Colonic mucosa (tissue), 4 donors: Measurements from ENCODE around the gene CAPRIN2. TPM values are rescaled to one million over a fixed set of nuclear protein-coding genes. Genes with fewer than 3 reads are reported as not detected.

Experiments used
- DNase-seq: peaks from one replicate; pipeline ENCODE4 v3.0.0-alpha.2; 2020
- H3K27ac ChIP-seq: fragments of 200-600 bp; one replicate; pipeline ENCODE4 v1.8.0; 2021
- H3K27me3 ChIP-seq: fragments of 200-600 bp; one replicate; pipeline ENCODE4 v1.8.0; 2021
- H3K36me3 ChIP-seq: fragments of 200-600 bp; one replicate; pipeline ENCODE4 v1.8.0; 2021
- H3K4me1 ChIP-seq: fragments of 200-600 bp; one replicate; pipeline ENCODE4 v1.8.0; 2021; ENCODE audit warnings: mild to moderate bottlenecking
- H3K4me3 ChIP-seq: fragments of 200-600 bp; one replicate; pipeline ENCODE4 v1.8.0; 2021
- H3K9ac ChIP-seq, 2 donors: one replicate each; pipeline ENCODE4 v1.7.0; 2013; ENCODE audit warnings: control low read depth in 2 of 2, low read depth in 2 of 2, low read length in 2 of 2
- H3K9me3 ChIP-seq: fragments of 200-600 bp; one replicate; pipeline ENCODE4 v1.8.0; 2021
- CTCF ChIP-seq: fragments of 200-600 bp; IDR thresholded peaks from one replicate; pipeline ENCODE4 v1.8.0; 2022; ENCODE audit warnings: antibody characterized with exemption, mild to moderate bottlenecking
- intact Hi-C: fragments of 100-400 bp; cut with DNase I; formaldehyde crosslinking; loops from one replicate; pipeline ENCODE4 v1.14.1; 2022
- total RNA-seq, 2 donors: library from RNA; stranded (reverse); fragmentation: NEBNext Ultra II Directional in 1 of 2; extraction: Animal tissue kit (Norgen Biotek cat#: 25700) in 1 of 2; gene quantifications; one replicate each; pipeline ENCODE4 v1.2.1, GENCODE V29; 2021
- donor health status: healthy.
- donor health status: DM: no; HTN: no; CAD: no.
- donor health status: DM: no; HTN: no; CAD: no.

The CAPRIN2 gene
- total RNA-seq, 2 donors from 2014 or later = 6.1 to 8.2 TPM

- TF ChIP-seq CTCF = no peak
- no peak for DNase-seq
- Histone ChIP-seq H3K27me3 (no peaks in the 10 kb centered on the region), H3K9me3 (no peaks in the 10 kb centered on the region), H3K27ac (no peak overlapping the region), H3K36me3 (no peaks in the 10 kb centered on the region), H3K9ac (no peak overlapping the region), H3K4me3 (no peak overlapping the region), H3K4me1 (no peaks in the 10 kb centered on the region)
- intact Hi-C loops = no loop called here
These were observed 53.7 kb downstream of the CAPRIN2 start for GRCh38 chr12:30701056-30701455.

DNA sequence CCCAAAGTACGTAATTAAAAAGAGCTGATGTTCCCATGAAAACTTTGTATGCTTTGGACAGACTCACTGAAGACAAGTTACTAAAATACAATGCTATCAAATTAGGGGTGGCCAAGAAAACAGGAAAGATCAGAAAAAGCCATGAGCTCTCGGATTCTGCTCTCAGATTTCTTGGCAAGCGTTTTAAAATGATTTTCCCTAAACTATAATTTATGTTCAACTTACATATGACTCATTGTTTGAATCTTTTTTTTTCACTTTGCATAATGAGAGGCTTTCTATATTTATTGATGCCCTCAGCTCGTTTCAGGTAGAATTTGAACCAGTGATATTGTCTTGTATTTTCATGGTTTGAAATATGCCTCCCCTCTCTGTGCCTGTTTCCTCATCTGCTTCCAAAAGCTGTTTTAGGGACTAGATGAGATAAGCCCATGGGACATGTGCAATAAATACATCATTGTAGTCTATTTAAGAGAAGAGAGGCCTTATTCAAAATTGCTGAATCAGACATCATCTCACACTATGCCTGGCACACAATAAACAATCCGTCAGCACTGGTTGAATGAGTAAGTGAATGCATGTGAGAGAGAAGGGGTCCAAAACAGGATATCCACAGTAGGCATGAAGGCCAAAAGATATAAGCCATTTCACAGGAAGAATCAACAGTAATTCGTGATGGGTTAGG is 54.4 kb downstream of the CAPRIN2 start:
- TF ChIP-seq CTCF = no peak
- Histone ChIP-seq H3K36me3 (no peaks in the 10 kb centered on the region), H3K4me3 (no peak overlapping the region), H3K4me1 (no peaks in the 10 kb centered on the region), H3K27me3 (no peaks in the 10 kb centered on the region), H3K9ac (no peak overlapping the region), H3K27ac (no peak overlapping the region), H3K9me3 (no peaks in the 10 kb centered on the region)
- intact Hi-C loops = no loop called here
- no peak for DNase-seq

GRCh38 chr12:30698346-30698745 is 56.4 kb downstream of the CAPRIN2 start:
- Histone ChIP-seq H3K36me3 (no peaks in the 10 kb centered on the region), H3K4me3 (no peak overlapping the region), H3K27me3 (no peaks in the 10 kb centered on the region), H3K9ac (no peak overlapping the region), H3K9me3 (no peaks in the 10 kb centered on the region), H3K4me1 (no peaks in the 10 kb centered on the region), H3K27ac (no peak overlapping the region)
- no peak for DNase-seq
- TF ChIP-seq CTCF = no peak
- intact Hi-C loops = loop anchor here (10.0 kb wide), 1 partner anchor 56 kb away; the partner anchor contains the start of gene CAPRIN2

DNA sequence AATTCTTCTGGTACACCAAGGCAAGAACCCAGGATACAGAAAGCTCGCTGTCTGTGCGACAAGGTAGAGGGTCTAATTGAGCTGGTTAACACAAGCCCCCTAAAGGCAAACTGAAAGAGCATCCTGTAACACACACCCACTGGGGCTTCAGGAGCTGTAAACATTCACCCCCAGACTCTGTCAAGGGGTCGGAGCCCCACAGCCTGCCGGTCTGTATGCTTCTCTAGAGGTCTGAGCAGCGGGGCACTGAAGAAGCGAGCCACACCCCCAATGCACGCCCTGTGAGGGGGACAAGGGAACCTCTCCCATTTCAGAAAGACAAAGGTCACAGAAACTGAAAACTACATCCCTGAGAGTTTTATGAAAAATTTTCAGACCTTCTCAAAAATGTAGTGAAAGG is 57.8 kb downstream of the CAPRIN2 start:
- intact Hi-C loops = loop anchor here (10.0 kb wide), 1 partner anchor 58 kb away; the partner anchor contains the start of gene CAPRIN2
- H3K9ac ChIP-seq = no peak overlapping the region
- no peak overlapping the region for H3K27ac ChIP-seq
- TF ChIP-seq CTCF = no peak
- no peaks in the 10 kb centered on the region for H3K9me3 ChIP-seq
- no peak for DNase-seq
- H3K27me3 ChIP-seq = no peaks in the 10 kb centered on the region
- no peaks in the 10 kb centered on the region for H3K4me1 ChIP-seq
- no peaks in the 10 kb centered on the region for H3K36me3 ChIP-seq
- H3K4me3 ChIP-seq = no peak overlapping the region

- intact Hi-C loops = loop anchor here (10.0 kb wide), 1 partner anchor 58 kb away; the partner anchor contains the start of gene CAPRIN2
- H3K9ac ChIP-seq = no peak overlapping the region
- H3K36me3 ChIP-seq = no peaks in the 10 kb centered on the region
- no peak for TF ChIP-seq CTCF
- H3K4me1 ChIP-seq = no peaks in the 10 kb centered on the region
- no peak overlapping the region for H3K27ac ChIP-seq
- H3K4me3 ChIP-seq = peak overlapping the region; percentile 79
- no peaks in the 10 kb centered on the region for H3K9me3 ChIP-seq
- no peak for DNase-seq
- no peaks in the 10 kb centered on the region for H3K27me3 ChIP-seq
These were observed 58.3 kb downstream of the CAPRIN2 start for GRCh38 chr12:30696486-30696885.
